GM12878 (cell line): ENCODE data around the gene RCAN2. TPM values are rescaled to one million over a fixed set of nuclear protein-coding genes. Genes with fewer than 3 reads are reported as not detected.

Experiments used
- ATAC-seq: fragments of 200-7000 bp; cut with Tn5 transposase; 3 replicates; pipeline ENCODE4 v1.9.1; 2020; ENCODE audit warnings: mild to moderate bottlenecking, moderate library complexity
- BruUV-seq: library from RNA; stranded (reverse); fragments of 400-500 nt; replicated peaks from 2 replicates; lab custom pipeline; 2021; lab: Mats Ljungman, UMichigan
- CTCF ChIA-PET: fragments of 300-600 bp; sonication (Branson Sonifier 250); formaldehyde crosslinking; extraction: SDS; loops from one replicate; lab custom pipeline; 2021; ENCODE audit warnings: inconsistent platforms; lab: Yijun Ruan, JAX
- POLR2A ChIA-PET: fragments of 350-600 bp; formaldehyde crosslinking; extraction: SDS; loops from one replicate; lab custom pipeline; 2021; ENCODE audit warnings: inconsistent platforms; lab: Charles Lee
- RAD21 ChIA-PET: fragments of 300-600 bp; sonication (Branson Sonifier 250); formaldehyde crosslinking; loops from one replicate; lab custom pipeline; 2023; ENCODE audit warnings: antibody characterized with exemption; ENCODE audit not compliant: unreplicated experiment; lab: Charles Lee
- SMC1A ChIA-PET: fragments of 300-600 bp; sonication (Branson Sonifier 250); formaldehyde crosslinking; loops from one replicate; lab custom pipeline; 2023; ENCODE audit not compliant: unreplicated experiment, uncharacterized antibody; lab: Charles Lee
- DNase-seq: peaks from one replicate; pipeline ENCODE4 v3.0.0-alpha.2; 2011; ENCODE audit warnings: low read depth, low spot score
- FAIRE-seq: peaks from 3 replicates; lab custom pipeline; 2011; peaks lifted over from hg19 to GRCh38; lab: Jason Lieb, UNC
- H2AFZ ChIP-seq: 2 replicates; pipeline ENCODE4 v1.6.0; 2011; ENCODE audit warnings: low read depth, low read length, control low read depth; ENCODE audit not compliant: control insufficient read depth
- H3K27ac ChIP-seq: 2 replicates; pipeline ENCODE4 v1.5.1; 2011; ENCODE audit warnings: control low read depth; ENCODE audit not compliant: control insufficient read depth, insufficient read depth
- H3K27me3 ChIP-seq, 2 experiments: replicated peaks in 1 of 2; 2 replicates each; pipeline versions ENCODE4 v1.6.0 to v1.6.1; 2011; ENCODE audit warnings: low read length in 1 of 2; ENCODE audit not compliant: control insufficient read depth in 2 of 2, insufficient read depth in 2 of 2
- H3K36me3 ChIP-seq, 2 experiments: 2 replicates each; pipeline ENCODE4 v1.5.1; 2011; ENCODE audit warnings: low read length in 1 of 2; ENCODE audit not compliant: control insufficient read depth in 2 of 2, insufficient read depth in 2 of 2
- H3K4me1 ChIP-seq: 2 replicates; pipeline ENCODE4 v1.6.1; 2011; ENCODE audit warnings: mild to moderate bottlenecking, low read length, moderate library complexity, mixed read lengths; ENCODE audit not compliant: control insufficient read depth, insufficient read depth
- H3K4me2 ChIP-seq: 2 replicates; pipeline ENCODE4 v1.6.0; 2011; ENCODE audit warnings: control low read depth; ENCODE audit not compliant: control insufficient read depth, insufficient read depth
- H3K4me3 ChIP-seq: fragments of 200-600 bp; sonication (generic); 2 replicates; pipeline ENCODE4 v1.5.1; 2016
- H3K79me2 ChIP-seq: 2 replicates; pipeline ENCODE4 v1.6.0; 2011; ENCODE audit warnings: low read length; ENCODE audit not compliant: control insufficient read depth, insufficient read depth
- H3K9ac ChIP-seq: 2 replicates; pipeline ENCODE4 v1.8.0; 2011; ENCODE audit warnings: low read length, control low read depth, mixed read lengths; ENCODE audit not compliant: control insufficient read depth, insufficient read depth
- H3K9me3 ChIP-seq: replicated peaks from 3 replicates; pipeline ENCODE4 v1.5.1; 2011; ENCODE audit warnings: mild to moderate bottlenecking, low read length; ENCODE audit not compliant: control insufficient read depth, insufficient read depth
- H4K20me1 ChIP-seq: 2 replicates; pipeline ENCODE4 v1.6.0; 2011; ENCODE audit not compliant: control insufficient read depth, insufficient read depth
- ATF7 ChIP-seq: fragments of 450-650 bp; IDR thresholded peaks from 2 replicates; pipeline ENCODE4 v1.6.1; 2016; ENCODE audit warnings: low read depth, mild to moderate bottlenecking
- CBX3 ChIP-seq: fragments of 200-600 bp; sonication (generic); IDR thresholded peaks from 2 replicates; pipeline ENCODE4 v1.6.1; 2016; ENCODE audit warnings: low read depth, borderline replicate concordance
- DPF2 ChIP-seq: fragments of 450-650 bp; IDR thresholded peaks from 2 replicates; pipeline ENCODE4 v1.6.1; 2017; ENCODE audit warnings: mild to moderate bottlenecking
- ETV6 ChIP-seq, 2 experiments: fragments of 450-650 bp in 1 of 2; IDR thresholded peaks in 1 of 2; conservative IDR thresholded peaks in 1 of 2; 2 replicates each; pipeline ENCODE4 v1.6.1; 2014; ENCODE audit warnings: antibody characterized with exemption in 1 of 2, borderline replicate concordance in 1 of 2, low read depth in 1 of 2, mild to moderate bottlenecking in 1 of 2, moderate library complexity in 1 of 2
- IKZF2 ChIP-seq, 2 experiments: fragments of 450-650 bp; IDR thresholded peaks; 2 replicates each; pipeline ENCODE4 v1.6.1; 2017; ENCODE audit warnings: mild to moderate bottlenecking in 2 of 2, moderate library complexity in 2 of 2
- MXI1 ChIP-seq: fragments of 150-350 bp; IDR thresholded peaks from 2 replicates; pipeline ENCODE4 v1.6.1; 2011; ENCODE audit warnings: low read depth, mild to moderate bottlenecking, inconsistent platforms, low read length, improper control_type of control experiment
- NBN ChIP-seq: fragments of 450-650 bp; IDR thresholded peaks from 2 replicates; pipeline ENCODE4 v1.6.1; 2016
- NFYB ChIP-seq: IDR thresholded peaks from 2 replicates; pipeline ENCODE4 v1.6.1; 2011; ENCODE audit warnings: low read depth, mild to moderate bottlenecking, low read length, improper control_type of control experiment, moderate library complexity; ENCODE audit not compliant: insufficient read depth
- PAX5 ChIP-seq: IDR thresholded peaks from 2 replicates; pipeline ENCODE4 v1.6.1; 2011; ENCODE audit warnings: low read depth, low read length, borderline replicate concordance
- POU2F2 ChIP-seq: IDR thresholded peaks from 3 replicates; pipeline ENCODE4 v1.6.1; 2011; ENCODE audit warnings: low read depth, mild to moderate bottlenecking, low read length, borderline replicate concordance
- SIX5 ChIP-seq: IDR thresholded peaks from 2 replicates; pipeline ENCODE4 v1.6.1; 2011; ENCODE audit warnings: mild to moderate bottlenecking, low read depth, low read length, moderate library complexity; ENCODE audit not compliant: severe bottlenecking
- SKIL ChIP-seq: fragments of 450-650 bp; IDR thresholded peaks from 2 replicates; pipeline ENCODE4 v1.6.1; 2017; ENCODE audit warnings: mild to moderate bottlenecking, low read depth, inconsistent platforms; ENCODE audit not compliant: poor library complexity, severe bottlenecking
- SREBF1 ChIP-seq: IDR thresholded peaks from 2 replicates; pipeline ENCODE4 v1.6.1; 2012; ENCODE audit warnings: mild to moderate bottlenecking, low read length
- TCF7 ChIP-seq: IDR thresholded peaks from 2 replicates; pipeline ENCODE4 v1.6.1; 2014; ENCODE audit warnings: antibody characterized with exemption, borderline replicate concordance
- ZNF217 ChIP-seq: fragments of 450-650 bp; IDR thresholded peaks from 2 replicates; pipeline ENCODE4 v1.6.1; 2017; ENCODE audit warnings: antibody characterized with exemption, mild to moderate bottlenecking
- ZNF384 ChIP-seq: IDR thresholded peaks from 2 replicates; pipeline ENCODE4 v1.6.1; 2012; ENCODE audit warnings: low read depth, mild to moderate bottlenecking, low read length, improper control_type of control experiment, borderline replicate concordance
- WGBS: methylation state at CpG from one replicate; pipeline ENCODE4 v1.1.6; 2016; ENCODE audit warnings: low lambda C conversion rate; ENCODE audit not compliant: insufficient replicate concordance, insufficient coverage; ENCODE audit errors: missing lambda C conversion rate; 5-methylcytosine and 5-hydroxymethylcytosine counted together
- in situ Hi-C: fragments of 300-500 bp; cut with MboI; formaldehyde crosslinking; loops from 9 replicates; pipeline ENCODE4 v1.14.3; 2018; ENCODE audit warnings: mixed read lengths
- intact Hi-C: fragments of 100-400 bp; cut with micrococcal nuclease; formaldehyde crosslinking; loops from one replicate; pipeline ENCODE4 v1.14.2; 2022; ENCODE audit not compliant: unreplicated experiment
- polyA plus RNA-seq, 11 experiments: library from polyadenylated mRNA; depleted of rRNA in 4 of 11; unstranded in 6 of 11; stranded (reverse) in 5 of 11; fragments of >200 nt; fragmentation: Nextera tagmentation in 4 of 11; fragmentation: Illumina TruSeq in 1 of 11; extraction: Ambion mirVana in 4 of 11; extraction: Trizol in 1 of 11; gene quantifications; 1 replicate in 1 of 11; 2 replicates in 10 of 11; pipeline versions ENCODE4 v1.2.1 to v1.2.3, GENCODE V29; 2011 to 2016; ENCODE audit warnings: inconsistent platforms in 2 of 11, missing spikeins in 2 of 11, low read depth in 1 of 11
- total RNA-seq, 4 experiments: library from RNA; depleted of rRNA in 3 of 4; stranded (reverse); fragments of >200 nt in 3 of 4; fragmentation: Illumina TruSeq in 1 of 4; extraction: Trizol in 1 of 4; gene quantifications; 2 replicates each; pipeline versions ENCODE4 v1.2.1 to v1.2.3, GENCODE V29; 2013 to 2021

Gene RCAN2
- total and polyA plus RNA-seq, 10 of the 15 experiments (the other 5 are each of a cell fraction or from before 2014, with no cell fraction given): 0.06 TPM; not detected in 9

- Histone ChIP-seq H3K4me2 (no peak overlapping the region), H3K9ac (no peak overlapping the region), H2AFZ (no peak overlapping the region), H3K27ac (no peak overlapping the region), H3K27me3 (no peaks in the 10 kb centered on the region; a peak in 1 of 4 replicates), H3K79me2 (no peaks in the 10 kb centered on the region), H3K36me3 (no peaks in the 10 kb centered on the region), H4K20me1 (no peaks in the 10 kb centered on the region), H3K9me3 (no peaks in the 10 kb centered on the region), H3K4me3 (no peak overlapping the region), H3K4me1 (peaks cover 8% of the 10 kb centered on the region; the same call in 1 of the 2 replicates)
- ChIA-PET POLR2A (no interaction called here), SMC1A (no interaction called here), RAD21 (no interaction called here), CTCF (no interaction called here)
- TF ChIP-seq IKZF2 (IDR thresholded peaks at IDR 0.05) (no peak), PAX5 (no peak), ETV6 (conservative IDR thresholded peaks at IDR 0.05 in 1 of 2, IDR thresholded peaks at IDR 0.05 in 1 of 2; ENCODE audit: borderline replicate concordance in 1 of 2, low read depth in 1 of 2) (no peak), TCF7 (no peak), DPF2 (no peak), ZNF384 (no peak), POU2F2 (no peak)
- 31% methylated on average over 2 of the region's 2 CpGs for WGBS
- DNase-seq (no peak), ATAC-seq (no peak), FAIRE-seq (no peak)
- no TSS peak for BruUV-seq
- intact Hi-C loops (no loop called here), in situ Hi-C loops (no loop called here)
These were observed 204.2 kb downstream of the RCAN2 start for GRCh38 chr6:46287043-46287442.

- H3K27ac ChIP-seq: no peak overlapping the region
- 18% methylated on average over 2 of the region's 2 CpGs for WGBS
- no peaks in the 10 kb centered on the region for H3K79me2 ChIP-seq
- no peak for DNase-seq
- no peaks in the 10 kb centered on the region for H4K20me1 ChIP-seq
- no TSS peak for BruUV-seq
- no peak overlapping the region for H3K4me2 ChIP-seq
- POLR2A ChIA-PET: no interaction called here
- H3K36me3 ChIP-seq: no peaks in the 10 kb centered on the region
- RAD21 ChIA-PET: no interaction called here
- FAIRE-seq: no peak
- H3K4me3 ChIP-seq: no peak overlapping the region
- CTCF ChIA-PET: interaction anchor here (1.1 kb wide), 1 partner anchor 62 kb away, joined by 4 read pairs; no protein-coding TSS in a partner anchor
- in situ Hi-C loops (no loop called here), intact Hi-C loops (no loop called here)
- H3K27me3 ChIP-seq: no peaks in the 10 kb centered on the region; a peak in 1 of 4 replicates
- no peak for TF ChIP-seq ATF7
- TF ChIP-seq SIX5: no peak
- TF ChIP-seq ZNF217: no peak
- no peak for TF ChIP-seq SKIL
- TF ChIP-seq MXI1: no peak
- no peak for TF ChIP-seq NFYB
- TF ChIP-seq CBX3: no peak
- no peak for TF ChIP-seq NBN
- TF ChIP-seq SREBF1: no peak
- ATAC-seq: no peak
- H3K9ac ChIP-seq: no peak overlapping the region
- no peak overlapping the region for H2AFZ ChIP-seq
- H3K9me3 ChIP-seq: no peaks in the 10 kb centered on the region
- H3K4me1 ChIP-seq: peaks cover 5% of the 10 kb centered on the region; the same call in 1 of the 2 replicates
- SMC1A ChIA-PET: no interaction called here
These were observed 206.8 kb downstream of the RCAN2 start for GRCh38 chr6:46284475-46284874.
